SKM-1 treated with dmso at 0.1 percent for 144 hours (cell line): ENCODE results near the gene NUCKS1.
A peak's percentile ranks its signal among the peaks of the same experiment; 100 is the strongest.

ENCODE experiments used
- DNase-seq: peaks from one replicate; lab custom pipeline; 2025; ENCODE audit not compliant: unreplicated experiment; lab: John Stamatoyannopoulos, UW

NUCKS1 gene

GRCh38 chr1:205701891-205702290, 48.1 kb downstream of the NUCKS1 start:
- no peak for DNase-seq

DNA sequence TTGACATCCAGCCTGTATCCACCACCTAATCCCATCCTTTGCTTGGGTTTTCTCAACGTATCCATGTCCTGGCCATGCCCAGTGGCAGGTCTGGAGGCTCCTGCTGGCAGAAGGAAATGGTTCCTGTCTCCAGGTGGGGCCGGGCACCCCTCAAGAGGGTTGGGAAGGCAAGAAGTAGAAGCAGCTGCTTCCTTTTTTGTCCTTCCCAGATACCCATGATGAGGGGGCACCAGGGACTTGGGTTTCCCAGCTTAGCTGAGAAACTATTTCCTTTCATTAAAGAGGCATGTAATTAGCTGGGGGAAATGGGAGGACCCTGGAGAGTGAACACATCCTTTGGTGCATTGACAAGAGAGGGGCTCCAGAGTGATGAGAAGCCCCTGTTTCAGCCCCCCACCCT, 48.6 kb downstream of the NUCKS1 start:
- no peak for DNase-seq

DNA sequence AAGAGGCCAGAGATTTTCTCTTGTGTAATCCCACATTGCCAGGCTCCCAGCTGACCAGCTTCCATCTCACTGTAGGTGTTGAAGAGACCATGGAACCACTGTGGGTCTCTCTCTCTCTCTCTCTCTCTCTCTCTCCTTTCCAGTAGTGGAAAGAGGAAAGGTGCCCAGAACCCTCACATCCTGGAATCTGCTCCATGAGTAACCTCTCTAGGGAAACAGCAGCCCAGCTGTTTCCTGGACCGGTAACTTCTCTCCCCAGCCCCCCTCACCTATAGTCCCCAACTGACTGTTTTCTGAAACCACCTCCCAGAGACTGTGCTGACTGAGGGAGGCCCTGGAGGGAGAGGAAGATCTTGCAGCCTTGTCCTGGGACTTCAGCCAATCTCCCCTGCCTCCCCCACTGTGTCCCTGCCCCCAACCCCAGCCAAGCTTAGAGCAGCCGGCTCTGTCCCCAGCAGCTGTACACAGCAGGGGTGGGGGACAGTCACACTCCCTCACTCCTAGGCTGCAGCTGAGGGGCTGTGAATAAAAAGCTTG, 49.0 kb downstream of the NUCKS1 start:
- DNase-seq, result no peak

GRCh38 chr1:205699416-205699815, 50.6 kb downstream of the NUCKS1 start:
- DNase-seq, result no peak

DNA sequence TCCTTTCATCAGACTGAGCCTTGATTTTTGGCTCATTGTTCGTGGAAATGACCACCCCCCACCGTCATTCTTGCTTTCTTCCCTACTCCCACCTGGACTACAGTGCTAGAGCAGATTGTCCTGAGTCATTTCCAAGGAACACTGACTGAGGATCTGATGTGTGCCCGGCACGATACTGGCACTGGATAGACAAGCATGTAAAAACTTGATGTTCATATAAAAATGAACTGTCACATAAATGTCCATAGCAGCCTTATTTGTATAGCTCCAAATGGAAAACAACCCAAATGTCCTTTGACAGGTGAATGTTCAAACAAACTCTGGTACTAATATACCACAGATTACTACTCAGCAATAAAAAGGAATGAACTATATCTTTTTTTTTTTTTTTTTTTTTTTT, 51.1 kb downstream of the NUCKS1 start:
- DNase-seq, result no peak

DNA sequence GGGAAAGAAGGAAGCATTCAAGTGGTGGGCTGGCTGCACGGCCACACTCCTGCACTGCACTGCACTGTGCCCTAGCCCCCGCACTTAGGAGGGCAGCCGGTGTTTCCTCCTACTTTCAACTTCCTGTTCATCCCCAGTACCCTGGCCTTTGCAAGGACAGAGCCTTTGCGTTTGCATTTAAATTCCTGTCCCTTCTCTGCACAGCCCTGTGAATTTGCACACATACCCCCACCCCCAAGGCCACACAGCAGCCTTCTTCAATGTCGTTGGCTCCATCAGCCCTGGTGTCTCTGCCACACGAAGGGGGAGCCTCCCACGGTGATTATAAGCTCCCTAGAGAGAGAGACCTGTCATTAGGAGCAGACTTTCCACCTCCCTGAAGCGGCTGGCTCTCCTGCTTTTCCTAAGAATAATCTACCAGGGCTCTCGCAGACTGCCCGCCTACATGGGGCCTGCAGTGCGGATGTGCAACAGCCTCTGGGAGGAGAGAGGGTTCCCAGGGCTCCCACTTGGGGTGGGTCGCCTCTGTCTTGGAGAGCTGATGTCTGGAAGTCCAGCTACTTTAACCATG, 56.5 kb downstream of the NUCKS1 start:
- DNase-seq, result no peak

DNA sequence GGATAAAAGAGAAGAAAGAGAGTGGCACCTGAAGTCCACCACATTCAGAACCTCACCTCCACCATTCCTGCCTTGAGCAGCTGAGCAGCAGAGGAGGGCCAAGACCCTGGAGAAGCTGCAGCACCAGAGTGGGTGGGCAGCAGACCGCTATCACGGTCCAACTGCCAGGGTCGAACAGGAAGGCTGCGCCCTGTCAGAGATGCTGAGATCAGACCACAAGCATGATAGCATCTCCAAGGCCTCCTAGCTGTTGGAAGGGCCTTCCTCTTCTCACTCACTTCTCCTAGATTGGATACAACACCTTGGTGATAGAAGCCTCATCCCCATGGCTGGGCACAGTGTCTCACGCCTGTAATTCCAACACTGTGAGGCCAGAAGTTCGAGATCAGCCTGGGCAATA, 57.6 kb downstream of the NUCKS1 start:
- DNase-seq, result no peak

GRCh38 chr1:205690122-205690756, 59.7 kb downstream of the NUCKS1 start:
- DNase-seq, result no peak

- no peak for DNase-seq
Measured at GRCh38 chr1:205689479-205689878, 60.5 kb downstream of the NUCKS1 start.

DNA sequence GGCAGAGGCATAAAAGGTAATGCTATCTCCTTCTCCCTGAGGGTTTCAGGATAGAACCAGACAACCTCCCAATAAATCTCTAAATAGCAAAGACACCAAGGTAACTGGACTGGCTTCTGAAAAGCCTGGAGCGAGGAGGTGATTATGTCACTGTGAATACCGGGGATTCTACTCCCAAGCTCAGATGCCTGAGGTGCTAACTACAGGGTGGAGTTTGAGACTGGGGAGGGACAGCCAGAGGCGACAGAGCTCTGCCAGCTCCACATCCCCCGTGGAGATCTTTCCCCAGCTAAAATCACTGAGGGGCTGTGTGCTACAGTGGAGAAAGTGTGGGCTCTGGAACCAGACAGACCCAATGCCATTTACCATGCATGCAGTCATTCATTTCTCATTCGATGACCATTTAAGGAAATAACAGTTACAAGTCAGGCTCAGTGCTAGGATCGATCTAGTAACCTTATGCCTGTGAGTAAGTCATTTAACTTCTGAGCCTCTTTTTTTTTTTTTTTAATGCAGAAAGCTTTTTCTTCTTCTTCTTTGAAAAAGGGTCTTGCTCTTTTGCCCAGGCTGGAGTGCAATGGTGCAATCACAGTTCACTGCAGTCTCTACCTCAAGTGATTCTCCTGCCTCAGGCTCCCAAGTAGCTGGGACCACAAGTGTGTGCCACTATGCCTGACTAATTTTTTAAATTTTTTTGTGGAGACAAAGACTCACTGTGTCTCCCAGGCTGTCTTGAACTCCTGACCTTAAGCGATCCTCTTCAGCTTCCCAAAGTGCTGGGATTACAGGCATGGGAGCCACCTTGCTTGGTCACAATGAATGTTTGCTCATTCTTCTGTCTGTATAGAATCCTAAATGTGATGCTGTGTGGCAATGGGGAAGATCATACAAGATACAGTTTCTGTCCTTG, 61.6 kb downstream of the NUCKS1 start:
- no peak for DNase-seq

- DNase-seq, result no peak
Measured at GRCh38 chr1:205687242-205687641, 62.7 kb downstream of the NUCKS1 start.

DNA sequence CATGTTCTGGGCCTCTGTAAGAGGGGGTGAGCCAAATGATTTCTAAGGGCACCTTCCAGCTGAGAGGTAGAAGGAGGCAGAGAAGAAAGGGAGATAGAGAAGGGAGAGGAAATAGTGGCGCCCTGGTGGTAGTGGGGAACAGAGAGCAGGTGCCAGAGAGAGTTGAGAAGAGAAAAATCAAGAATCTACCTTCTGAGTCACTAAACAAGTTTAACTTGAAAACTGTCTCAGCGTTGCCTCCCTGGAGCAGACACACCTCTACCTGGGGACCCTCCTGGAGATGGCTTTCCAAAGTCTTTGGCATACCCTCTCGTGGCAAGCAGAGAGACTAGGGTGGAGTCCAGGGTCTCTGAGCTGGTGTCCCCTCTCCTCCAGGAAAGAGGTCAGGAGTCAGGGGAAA, 68.6 kb downstream of the NUCKS1 start:
- DNase-seq, result no peak

DNA sequence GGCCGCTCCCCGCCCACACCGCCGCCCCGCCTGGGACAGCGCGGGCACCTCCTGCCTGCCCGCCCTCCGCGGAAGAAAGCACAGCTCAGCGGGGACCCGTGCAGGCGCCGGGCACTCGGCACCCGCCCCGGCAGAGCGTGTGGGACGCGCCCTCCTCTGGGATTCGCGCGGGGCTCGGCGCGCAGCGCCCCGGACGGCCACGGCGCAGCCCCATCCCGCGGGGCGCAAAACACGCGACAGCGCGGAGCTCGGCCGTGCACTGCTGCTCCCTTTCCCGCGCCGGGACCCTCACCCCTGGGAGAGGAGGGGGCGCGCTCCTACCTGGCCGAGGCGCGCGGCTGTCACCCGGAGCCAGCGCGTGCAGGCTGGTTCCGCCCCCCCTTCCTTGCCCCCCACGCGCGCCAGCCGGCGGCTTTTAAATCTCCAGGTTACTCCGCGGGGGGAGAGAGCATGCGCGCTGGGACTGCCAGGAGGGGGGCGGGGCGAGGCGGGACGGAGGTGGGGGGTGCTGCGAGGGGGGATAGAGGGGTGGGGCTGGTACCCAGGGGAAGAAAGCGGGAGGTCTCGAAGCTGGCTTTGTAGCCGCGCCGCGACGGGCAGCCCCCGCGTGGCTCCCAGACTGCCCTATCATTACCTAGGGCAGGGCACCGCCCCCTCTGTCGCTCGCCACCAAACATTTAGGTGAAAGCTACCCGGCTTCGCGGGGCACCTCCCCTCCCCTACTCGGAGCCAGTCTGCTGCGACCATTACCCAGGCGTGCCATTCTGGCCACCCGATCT, 69.7 kb downstream of the NUCKS1 start, which contains the start of gene SLC45A3:
TSS of gene SLC45A3 (minus strand) at position 437 of the 779 bp plus-strand sequence. CDS start 15,853 bp downstream, outside the sequence.
- peak; percentile 61 for DNase-seq

DNA sequence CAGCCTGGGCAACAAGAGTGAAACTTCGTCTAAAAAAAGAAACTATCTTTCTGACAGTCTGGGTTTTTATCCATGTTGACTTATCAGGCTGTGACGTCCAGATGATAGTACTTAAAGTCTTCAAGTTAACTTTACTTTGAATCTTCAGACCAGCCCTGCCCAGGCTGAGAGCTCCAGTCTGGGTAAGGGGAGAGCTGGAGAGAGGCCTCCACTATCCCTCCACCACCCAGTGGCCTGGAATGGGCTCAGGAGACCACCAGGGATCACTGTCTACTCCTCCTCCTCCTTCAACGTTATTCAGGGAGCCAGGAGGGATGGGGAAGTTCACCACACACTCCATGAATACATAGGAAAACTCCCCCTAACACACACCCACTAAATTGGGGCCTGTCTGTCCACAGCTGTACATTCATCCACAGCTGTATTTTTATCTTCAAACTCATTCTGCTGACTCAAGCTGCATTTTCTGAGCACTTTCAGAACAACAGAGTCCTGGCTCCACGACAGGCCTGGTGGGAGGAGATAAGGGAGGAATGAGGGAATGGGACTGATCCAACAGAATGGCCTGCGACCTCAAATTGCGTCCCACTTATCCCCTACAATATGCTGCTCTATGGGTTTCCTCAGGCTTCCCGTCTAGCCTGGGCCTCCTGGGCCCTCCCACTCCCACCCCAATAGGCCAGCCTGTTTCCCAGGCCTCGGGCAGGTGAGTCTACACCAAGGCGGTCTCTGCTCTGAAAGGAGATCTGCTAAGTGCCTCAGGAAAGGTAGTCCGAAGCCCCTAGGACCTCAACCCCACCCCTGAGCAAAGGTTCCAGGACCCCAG, 71.5 kb downstream of the NUCKS1 start:
- no peak for DNase-seq

DNA sequence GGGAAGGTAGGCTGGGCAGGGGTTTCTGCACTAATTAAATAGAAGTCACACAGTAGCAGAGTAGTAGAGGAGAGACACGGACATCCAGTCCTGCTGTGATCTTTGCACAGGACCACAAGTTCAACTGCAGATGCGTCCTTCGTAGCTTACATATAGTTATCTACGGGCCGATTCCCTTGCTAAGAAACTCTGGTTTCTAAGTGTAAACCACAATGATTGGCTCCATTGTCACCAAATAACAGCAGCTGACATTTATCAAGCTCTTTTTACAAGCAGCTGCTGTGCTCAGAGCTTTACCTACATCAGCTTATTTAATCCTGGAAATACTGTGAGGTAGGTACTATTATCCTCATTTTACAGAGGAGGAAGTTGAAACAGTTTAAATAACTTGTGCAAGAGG, 72.8 kb downstream of the NUCKS1 start:
- DNase-seq, result no peak

- DNase-seq, result no peak
Measured at GRCh38 chr1:205676597-205676996, 73.4 kb downstream of the NUCKS1 start.

- DNase-seq, result no peak
Measured at GRCh38 chr1:205676002-205676401, 74.0 kb downstream of the NUCKS1 start.

DNA sequence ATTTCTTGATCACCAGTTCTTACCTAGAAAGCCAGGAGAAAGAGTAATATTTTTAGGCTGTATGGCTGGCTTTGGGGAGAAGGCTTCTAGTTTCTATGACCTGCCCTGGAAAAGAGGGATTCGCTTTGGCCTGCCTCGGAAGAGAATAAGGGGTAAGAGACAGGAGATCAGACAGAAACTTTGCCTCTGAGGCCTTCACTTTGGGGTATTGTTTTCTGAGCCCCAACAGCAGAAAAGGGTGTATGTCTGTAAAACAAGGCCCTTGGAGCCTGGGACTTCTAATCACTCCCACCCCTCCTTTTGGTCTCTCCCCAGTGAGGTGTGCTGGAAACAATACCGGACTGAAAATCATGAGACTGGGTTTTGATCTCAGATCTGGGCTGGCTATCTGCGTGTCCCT, 74.7 kb downstream of the NUCKS1 start:
- no peak for DNase-seq

DNA sequence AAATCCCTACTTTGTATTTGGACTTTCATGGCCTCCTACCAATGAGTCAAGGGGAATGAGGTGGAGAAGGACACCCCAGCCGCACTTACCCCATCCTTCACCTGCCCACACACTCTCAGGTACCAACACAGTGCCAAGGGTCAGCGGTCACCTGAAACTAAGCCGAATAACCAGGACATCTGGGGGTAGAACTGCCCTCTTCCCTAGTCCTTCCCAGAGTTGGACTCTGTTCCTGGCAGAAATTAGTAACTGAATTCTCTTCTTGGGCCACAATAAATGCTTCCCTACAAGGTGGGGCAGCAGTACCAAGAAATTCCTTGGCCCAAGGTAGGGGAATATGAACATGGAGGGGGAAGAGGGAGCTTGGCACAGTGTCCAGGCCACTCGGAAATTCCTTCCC, 77.0 kb downstream of the NUCKS1 start:
- DNase-seq, result no peak

DNA sequence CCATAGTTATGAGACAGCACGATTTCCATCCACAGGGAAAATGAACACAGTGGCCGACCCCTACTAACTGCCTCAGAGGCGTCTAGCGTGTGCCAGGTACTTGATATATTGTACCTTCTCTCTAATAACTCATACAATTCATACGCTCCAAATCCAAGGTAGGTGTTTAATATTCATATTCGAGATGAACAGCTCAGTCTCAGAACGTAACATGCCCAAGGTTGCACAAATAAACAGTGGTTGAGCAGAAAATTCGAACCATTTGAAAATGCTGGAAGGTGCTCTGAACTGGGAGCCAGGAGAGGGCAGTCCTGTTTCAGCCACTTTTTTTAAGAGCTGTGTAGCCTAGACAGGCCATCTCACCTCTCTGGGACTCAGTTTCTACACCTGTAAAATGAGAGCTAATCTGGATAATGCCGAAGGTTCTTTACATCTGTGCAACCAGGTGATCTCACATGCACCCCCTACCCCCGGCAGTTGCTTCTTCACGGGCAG, 77.5 kb downstream of the NUCKS1 start:
- DNase-seq, result no peak
